Measurements from ENCODE around the gene LCE2B.
"Not testable (repeated sequence)": the region's sequence is repeated elsewhere in the genome, so short reads cannot be mapped to it uniquely, and the experiment has no call there.

The LCE2B gene

GRCh38 chr1:152667648-152668047 lies 18.3 kb upstream of the LCE2B start:
- H3K4me1 ChIP-seq (ENCODE audit: control insufficient read depth in 2 of 2, insufficient read depth in 2 of 2, low read length in 2 of 2): no peaks in the 10 kb centered on the region
- H3K9me3 ChIP-seq (ENCODE audit: control insufficient read depth in 2 of 2, low read length in 2 of 2): no peaks in the 10 kb centered on the region
- H3K36me3 ChIP-seq (ENCODE audit: control insufficient read depth in 2 of 2, insufficient read depth in 2 of 2, low read length in 2 of 2): no peaks in the 10 kb centered on the region
- H3K4me3 ChIP-seq (ENCODE audit: low read length in 2 of 2): no peak overlapping the region
- no peak overlapping the region for H3K27ac ChIP-seq (ENCODE audit: low read depth in 2 of 2, low read length in 2 of 2)
- H3K9ac ChIP-seq (ENCODE audit: low read depth in 1 of 2, low read length in 2 of 2): no peak overlapping the region
- peaks cover 0 to 3% of the 10 kb centered on the region in 2 donors for H3K27me3 ChIP-seq (ENCODE audit: control insufficient read depth in 2 of 2, insufficient read depth in 2 of 2, low read length in 2 of 2)

GRCh38 chr1:152673016-152673415 lies 12.9 kb upstream of the LCE2B start:
- Histone ChIP-seq H3K9me3 (ENCODE audit: control insufficient read depth in 2 of 2, low read length in 2 of 2) (no peaks in the 10 kb centered on the region), H3K36me3 (ENCODE audit: control insufficient read depth in 2 of 2, insufficient read depth in 2 of 2, low read length in 2 of 2) (no peaks in the 10 kb centered on the region), H3K27ac (ENCODE audit: low read depth in 2 of 2, low read length in 2 of 2) (no peak overlapping the region), H3K4me3 (ENCODE audit: low read length in 2 of 2) (no peak overlapping the region), H3K4me1 (ENCODE audit: control insufficient read depth in 2 of 2, insufficient read depth in 2 of 2, low read length in 2 of 2) (no peaks in the 10 kb centered on the region), H3K27me3 (ENCODE audit: control insufficient read depth in 2 of 2, insufficient read depth in 2 of 2, low read length in 2 of 2) (no peaks in the 10 kb centered on the region), H3K9ac (ENCODE audit: low read depth in 1 of 2, low read length in 2 of 2) (no peak overlapping the region)

- H3K4me1 ChIP-seq (ENCODE audit: control insufficient read depth in 2 of 2, insufficient read depth in 2 of 2, low read length in 2 of 2); H3K36me3 ChIP-seq (ENCODE audit: control insufficient read depth in 2 of 2, insufficient read depth in 2 of 2, low read length in 2 of 2); H3K4me3 ChIP-seq (ENCODE audit: low read length in 2 of 2); H3K27ac ChIP-seq (ENCODE audit: low read depth in 2 of 2, low read length in 2 of 2); H3K27me3 ChIP-seq (ENCODE audit: control insufficient read depth in 2 of 2, insufficient read depth in 2 of 2, low read length in 2 of 2); H3K9me3 ChIP-seq (ENCODE audit: control insufficient read depth in 2 of 2, low read length in 2 of 2); H3K9ac ChIP-seq (ENCODE audit: low read depth in 1 of 2, low read length in 2 of 2): not testable (repeated sequence)
Observed at GRCh38 chr1:152674983-152675382, 10.9 kb upstream of the LCE2B start, which contains the start of gene LCE2C. LCE2C (plus strand) TSS chr1:152675279; CDS start chr1:152676016, 737 bp downstream.

- no peaks in the 10 kb centered on the region for H3K9me3 ChIP-seq (ENCODE audit: control insufficient read depth in 2 of 2, low read length in 2 of 2)
- no peak overlapping the region for H3K4me3 ChIP-seq (ENCODE audit: low read length in 2 of 2)
- H3K4me1 ChIP-seq (ENCODE audit: control insufficient read depth in 2 of 2, insufficient read depth in 2 of 2, low read length in 2 of 2): no peaks in the 10 kb centered on the region
- H3K9ac ChIP-seq (ENCODE audit: low read depth in 1 of 2, low read length in 2 of 2): no peak overlapping the region
- H3K27ac ChIP-seq (ENCODE audit: low read depth in 2 of 2, low read length in 2 of 2): no peak overlapping the region
- H3K36me3 ChIP-seq (ENCODE audit: control insufficient read depth in 2 of 2, insufficient read depth in 2 of 2, low read length in 2 of 2): no peaks in the 10 kb centered on the region
- no peaks in the 10 kb centered on the region for H3K27me3 ChIP-seq (ENCODE audit: control insufficient read depth in 2 of 2, insufficient read depth in 2 of 2, low read length in 2 of 2)
Observed at GRCh38 chr1:152679459-152679858, 6.5 kb upstream of the LCE2B start.

GRCh38 chr1:152681616-152682015 lies 4.3 kb upstream of the LCE2B start:
- H3K36me3 ChIP-seq (ENCODE audit: control insufficient read depth in 2 of 2, insufficient read depth in 2 of 2, low read length in 2 of 2): no peaks in the 10 kb centered on the region
- H3K9ac ChIP-seq (ENCODE audit: low read depth in 1 of 2, low read length in 2 of 2): no peak overlapping the region
- H3K9me3 ChIP-seq (ENCODE audit: control insufficient read depth in 2 of 2, low read length in 2 of 2): no peaks in the 10 kb centered on the region
- H3K4me1 ChIP-seq (ENCODE audit: control insufficient read depth in 2 of 2, insufficient read depth in 2 of 2, low read length in 2 of 2): no peaks in the 10 kb centered on the region
- H3K27ac ChIP-seq (ENCODE audit: low read depth in 2 of 2, low read length in 2 of 2): no peak overlapping the region
- H3K4me3 ChIP-seq (ENCODE audit: low read length in 2 of 2): no peak overlapping the region
- H3K27me3 ChIP-seq (ENCODE audit: control insufficient read depth in 2 of 2, insufficient read depth in 2 of 2, low read length in 2 of 2): no peaks in the 10 kb centered on the region

- Histone ChIP-seq H3K27ac (ENCODE audit: low read depth in 2 of 2, low read length in 2 of 2) (no peak overlapping the region), H3K4me1 (ENCODE audit: control insufficient read depth in 2 of 2, insufficient read depth in 2 of 2, low read length in 2 of 2) (no peaks in the 10 kb centered on the region), H3K36me3 (ENCODE audit: control insufficient read depth in 2 of 2, insufficient read depth in 2 of 2, low read length in 2 of 2) (no peaks in the 10 kb centered on the region), H3K27me3 (ENCODE audit: control insufficient read depth in 2 of 2, insufficient read depth in 2 of 2, low read length in 2 of 2) (no peaks in the 10 kb centered on the region), H3K4me3 (ENCODE audit: low read length in 2 of 2) (no peak overlapping the region), H3K9ac (ENCODE audit: low read depth in 1 of 2, low read length in 2 of 2) (no peak overlapping the region), H3K9me3 (ENCODE audit: control insufficient read depth in 2 of 2, low read length in 2 of 2) (no peaks in the 10 kb centered on the region)
Observed at GRCh38 chr1:152683846-152684245, 2.1 kb upstream of the LCE2B start.

- Histone ChIP-seq H3K27me3 (ENCODE audit: control insufficient read depth in 2 of 2, insufficient read depth in 2 of 2, low read length in 2 of 2) (no peaks in the 10 kb centered on the region), H3K4me1 (ENCODE audit: control insufficient read depth in 2 of 2, insufficient read depth in 2 of 2, low read length in 2 of 2) (no peaks in the 10 kb centered on the region), H3K36me3 (ENCODE audit: control insufficient read depth in 2 of 2, insufficient read depth in 2 of 2, low read length in 2 of 2) (no peaks in the 10 kb centered on the region), H3K4me3 (ENCODE audit: low read length in 2 of 2) (no peak within 1 kb of the TSS), H3K9me3 (ENCODE audit: control insufficient read depth in 2 of 2, low read length in 2 of 2) (no peaks in the 10 kb centered on the region), H3K27ac (ENCODE audit: low read depth in 2 of 2, low read length in 2 of 2) (no peak within 1 kb of the TSS), H3K9ac (ENCODE audit: low read depth in 1 of 2, low read length in 2 of 2) (no peak within 1 kb of the TSS)
Observed at GRCh38 chr1:152697701-152698600, 12.0 kb downstream of the LCE2B start, which contains the start of gene LCE2A. LCE2A (plus strand) TSS chr1:152698345; CDS start chr1:152698902, 557 bp downstream.

GRCh38 chr1:152699746-152700145 lies 13.8 kb downstream of the LCE2B start:
- Histone ChIP-seq H3K27me3 (ENCODE audit: control insufficient read depth in 2 of 2, insufficient read depth in 2 of 2, low read length in 2 of 2) (no peaks in the 10 kb centered on the region), H3K27ac (ENCODE audit: low read depth in 2 of 2, low read length in 2 of 2) (no peak overlapping the region), H3K4me1 (ENCODE audit: control insufficient read depth in 2 of 2, insufficient read depth in 2 of 2, low read length in 2 of 2) (no peaks in the 10 kb centered on the region), H3K36me3 (ENCODE audit: control insufficient read depth in 2 of 2, insufficient read depth in 2 of 2, low read length in 2 of 2) (no peaks in the 10 kb centered on the region), H3K4me3 (ENCODE audit: low read length in 2 of 2) (no peak overlapping the region), H3K9ac (ENCODE audit: low read depth in 1 of 2, low read length in 2 of 2) (no peak overlapping the region), H3K9me3 (ENCODE audit: control insufficient read depth in 2 of 2, low read length in 2 of 2) (no peaks in the 10 kb centered on the region)

- H3K9ac ChIP-seq (ENCODE audit: low read depth in 1 of 2, low read length in 2 of 2): no peak within 1 kb of the TSS
- no peaks in the 10 kb centered on the region for H3K9me3 ChIP-seq (ENCODE audit: control insufficient read depth in 2 of 2, low read length in 2 of 2)
- no peaks in the 10 kb centered on the region for H3K36me3 ChIP-seq (ENCODE audit: control insufficient read depth in 2 of 2, insufficient read depth in 2 of 2, low read length in 2 of 2)
- H3K27ac ChIP-seq (ENCODE audit: low read depth in 2 of 2, low read length in 2 of 2): no peak within 1 kb of the TSS
- no peak within 1 kb of the TSS for H3K4me3 ChIP-seq (ENCODE audit: low read length in 2 of 2)
- H3K4me1 ChIP-seq (ENCODE audit: control insufficient read depth in 2 of 2, insufficient read depth in 2 of 2, low read length in 2 of 2): no peaks in the 10 kb centered on the region
- no peaks in the 10 kb centered on the region for H3K27me3 ChIP-seq (ENCODE audit: control insufficient read depth in 2 of 2, insufficient read depth in 2 of 2, low read length in 2 of 2)
Observed at GRCh38 chr1:152707860-152708259, 21.9 kb downstream of the LCE2B start, which contains the start of gene LCE4A. LCE4A (plus strand) TSS chr1:152708160; CDS start chr1:152709076, 916 bp downstream.

- no peaks in the 10 kb centered on the region for H3K4me1 ChIP-seq (ENCODE audit: control insufficient read depth in 2 of 2, insufficient read depth in 2 of 2, low read length in 2 of 2)
- no peaks in the 10 kb centered on the region for H3K36me3 ChIP-seq (ENCODE audit: control insufficient read depth in 2 of 2, insufficient read depth in 2 of 2, low read length in 2 of 2)
- H3K27ac ChIP-seq (ENCODE audit: low read depth in 2 of 2, low read length in 2 of 2): no peak overlapping the region
- H3K9ac ChIP-seq (ENCODE audit: low read depth in 1 of 2, low read length in 2 of 2): no peak overlapping the region
- no peaks in the 10 kb centered on the region for H3K27me3 ChIP-seq (ENCODE audit: control insufficient read depth in 2 of 2, insufficient read depth in 2 of 2, low read length in 2 of 2)
- no peaks in the 10 kb centered on the region for H3K9me3 ChIP-seq (ENCODE audit: control insufficient read depth in 2 of 2, low read length in 2 of 2)
- H3K4me3 ChIP-seq (ENCODE audit: low read length in 2 of 2): no peak overlapping the region
Observed at GRCh38 chr1:152718238-152718637, 32.3 kb downstream of the LCE2B start.

Data from mucosa of rectum (tissue), 2 donors.